ENCODE results near the gene ADAM8.
A peak's percentile ranks its signal among the peaks of the same experiment; 100 is the strongest.

Gene ADAM8

GRCh38 chr10:133257489-133258065, 19.1 kb downstream of the ADAM8 start:
- peak; percentile 62 for TF ChIP-seq CTCF (conservative IDR thresholded peaks at IDR 0.05; ENCODE audit: low read depth)
- POLR2A ChIA-PET (ENCODE audit: low non-redundant PET): interaction anchor here (0.8 to 1.0 kb wide), 2 partner anchors 12 to 21 kb away, joined by 3 read pairs; no protein-coding TSS in a partner anchor
- peak overlapping the region; percentile 93 for H3K27ac ChIP-seq
- CTCF ChIA-PET: interaction anchor here (0.6 to 1.5 kb wide), 3 partner anchors 18 to 571 kb away, joined by 3 to 6 read pairs (median 3); no protein-coding TSS in a partner anchor
- no peak for DNase-seq (ENCODE audit: low spot score)

DNA sequence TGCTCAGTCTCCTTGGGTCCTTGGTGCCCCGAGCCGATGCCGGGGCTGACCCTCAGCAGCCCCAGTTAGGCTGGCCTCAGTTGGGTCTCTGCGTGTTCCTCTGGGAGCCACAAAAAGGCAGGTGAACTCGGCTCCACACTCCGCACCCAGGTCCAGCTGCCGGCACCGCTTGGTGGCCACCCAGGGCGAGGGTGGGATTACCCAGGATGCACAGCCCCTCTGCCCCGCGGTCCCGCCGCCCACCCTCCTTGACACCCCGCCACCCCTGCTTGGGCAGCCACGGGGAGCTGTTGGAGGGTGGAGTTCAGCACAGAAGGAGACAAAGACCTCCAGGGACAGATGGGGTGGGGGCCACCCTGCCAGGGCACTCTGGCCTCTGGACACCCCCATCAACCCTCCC, 21.3 kb downstream of the ADAM8 start:
- TF ChIP-seq CTCF (conservative IDR thresholded peaks at IDR 0.05; ENCODE audit: low read depth): no peak
- ChIA-PET CTCF (interaction anchor here (1.0 kb wide), 1 partner anchor 8 kb away, joined by 3 read pairs; no protein-coding TSS in a partner anchor), POLR2A (ENCODE audit: low non-redundant PET) (no interaction called here)
- DNase-seq (ENCODE audit: low spot score): no peak
- H3K27ac ChIP-seq: no peak overlapping the region

GRCh38 chr10:133254421-133255120, 22.1 kb downstream of the ADAM8 start:
- H3K27ac ChIP-seq: no peak overlapping the region
- TF ChIP-seq CTCF (conservative IDR thresholded peaks at IDR 0.05; ENCODE audit: low read depth): no peak
- ChIA-PET POLR2A (ENCODE audit: low non-redundant PET) (no interaction called here), CTCF (no interaction called here)
- DNase-seq (ENCODE audit: low spot score): no peak

- POLR2A ChIA-PET (ENCODE audit: low non-redundant PET): no interaction called here
- TF ChIP-seq CTCF (conservative IDR thresholded peaks at IDR 0.05; ENCODE audit: low read depth): no peak
- H3K27ac ChIP-seq: no peak overlapping the region
- no peak for DNase-seq (ENCODE audit: low spot score)
- CTCF ChIA-PET: interaction anchor here (0.6 kb wide), 1 partner anchor 112 kb away, joined by 4 read pairs; no protein-coding TSS in a partner anchor
Measured at GRCh38 chr10:133253361-133253955, 23.2 kb downstream of the ADAM8 start.

- CTCF ChIA-PET: no interaction called here
- POLR2A ChIA-PET (ENCODE audit: low non-redundant PET): no interaction called here
- TF ChIP-seq CTCF (conservative IDR thresholded peaks at IDR 0.05; ENCODE audit: low read depth): no peak
- no peak for DNase-seq (ENCODE audit: low spot score)
- H3K27ac ChIP-seq: no peak overlapping the region
Measured at GRCh38 chr10:133252223-133252552, 24.5 kb downstream of the ADAM8 start.

GRCh38 chr10:133251388-133252222, 25.1 kb downstream of the ADAM8 start:
- H3K27ac ChIP-seq: no peak overlapping the region
- no peak for DNase-seq (ENCODE audit: low spot score)
- ChIA-PET CTCF (no interaction called here), POLR2A (ENCODE audit: low non-redundant PET) (no interaction called here)
- TF ChIP-seq CTCF (conservative IDR thresholded peaks at IDR 0.05; ENCODE audit: low read depth): no peak
